Hepatocyte (in vitro differentiated cells): Measurements from ENCODE around the gene TRIP10.

Source experiments
- EZH2 ChIP-seq: fragments of 200-600 bp; sonication (generic); IDR thresholded peaks from 2 replicates; pipeline ENCODE4 v1.6.1; 2016; ENCODE audit warnings: antibody characterized with exemption, mild to moderate bottlenecking, borderline replicate concordance
- EZH2phosphoT487 ChIP-seq: fragments of 200-600 bp; sonication (generic); IDR thresholded peaks from one replicate; pipeline ENCODE4 v1.6.1; 2018; ENCODE audit warnings: antibody characterized with exemption, mild to moderate bottlenecking, low read depth, moderate library complexity; ENCODE audit not compliant: unreplicated experiment, severe bottlenecking
- TF ChIP-seq, protein P1 (sequence below): fragments of 200-600 bp; sonication (generic); IDR thresholded peaks from 2 replicates; pipeline ENCODE4 v1.5.1; 2016; ENCODE audit warnings: antibody characterized with exemption, mild to moderate bottlenecking; ENCODE audit not compliant: poor library complexity

DNA sequence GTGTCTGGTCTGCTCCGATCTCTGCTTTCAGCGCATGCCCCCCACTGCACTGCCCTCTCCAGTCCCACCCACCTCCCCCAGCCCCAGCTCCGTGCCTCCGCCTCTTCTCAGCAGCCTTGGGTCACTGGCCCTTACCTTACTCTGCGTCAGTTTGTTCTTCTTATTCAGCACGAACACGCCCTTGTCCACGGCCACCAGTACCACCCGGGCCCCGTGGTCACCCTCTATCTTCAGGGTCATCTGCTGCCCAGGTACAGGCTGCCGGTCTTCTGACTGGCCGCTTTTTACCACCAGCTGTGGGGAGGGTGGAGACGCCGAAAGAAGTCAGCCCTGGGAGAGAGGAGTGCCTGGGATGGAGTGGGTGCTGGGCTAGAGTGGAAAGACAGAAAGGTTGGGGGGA is 29.9 kb upstream of the TRIP10 start:
- no peak for TF ChIP-seq EZH2
- TF ChIP-seq, protein P1, sequence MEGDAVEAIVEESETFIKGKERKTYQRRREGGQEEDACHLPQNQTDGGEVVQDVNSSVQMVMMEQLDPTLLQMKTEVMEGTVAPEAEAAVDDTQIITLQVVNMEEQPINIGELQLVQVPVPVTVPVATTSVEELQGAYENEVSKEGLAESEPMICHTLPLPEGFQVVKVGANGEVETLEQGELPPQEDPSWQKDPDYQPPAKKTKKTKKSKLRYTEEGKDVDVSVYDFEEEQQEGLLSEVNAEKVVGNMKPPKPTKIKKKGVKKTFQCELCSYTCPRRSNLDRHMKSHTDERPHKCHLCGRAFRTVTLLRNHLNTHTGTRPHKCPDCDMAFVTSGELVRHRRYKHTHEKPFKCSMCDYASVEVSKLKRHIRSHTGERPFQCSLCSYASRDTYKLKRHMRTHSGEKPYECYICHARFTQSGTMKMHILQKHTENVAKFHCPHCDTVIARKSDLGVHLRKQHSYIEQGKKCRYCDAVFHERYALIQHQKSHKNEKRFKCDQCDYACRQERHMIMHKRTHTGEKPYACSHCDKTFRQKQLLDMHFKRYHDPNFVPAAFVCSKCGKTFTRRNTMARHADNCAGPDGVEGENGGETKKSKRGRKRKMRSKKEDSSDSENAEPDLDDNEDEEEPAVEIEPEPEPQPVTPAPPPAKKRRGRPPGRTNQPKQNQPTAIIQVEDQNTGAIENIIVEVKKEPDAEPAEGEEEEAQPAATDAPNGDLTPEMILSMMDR: no peak
- no peak for TF ChIP-seq EZH2phosphoT487
